NB4 (cell line): ENCODE measurements around the gene GBF1.

Source experiments
- CTCF ChIP-seq: IDR thresholded peaks from one replicate; pipeline ENCODE4 v1.5.1; 2012; ENCODE audit warnings: low read depth, low read length
- MAX ChIP-seq: IDR thresholded peaks from 2 replicates; pipeline ENCODE4 v1.6.1; 2011; ENCODE audit warnings: low read depth, low read length
- MYC ChIP-seq: IDR thresholded peaks from 2 replicates; pipeline ENCODE4 v1.6.1; 2011; ENCODE audit warnings: low read depth, low read length
- POLR2A ChIP-seq: IDR thresholded peaks from 2 replicates; pipeline ENCODE4 v1.6.1; 2011; ENCODE audit warnings: mild to moderate bottlenecking; ENCODE audit not compliant: insufficient read length; ENCODE audit errors: extremely low read depth

GRCh38 chr10:102200751-102201640, 44.3 kb upstream of the GBF1 start:
- TF ChIP-seq MAX (peak; percentile 30; the same call in 1 of the 2 replicates), POLR2A (no peak), CTCF (no peak), MYC (no peak)
